ACHN (cell line): ENCODE measurements around the gene ADRB1.

ENCODE experiments used
- DNase-seq: peaks from one replicate; pipeline ENCODE4 v3.0.0-alpha.2; 2015
- in situ Hi-C: cut with HindIII; loops from 2 replicates; pipeline ENCODE4 v1.10.0; 2017; ENCODE audit warnings: low sequenced_read_pairs, low pct_ligation_motif_present, low pct_unique_long_range_greater_than_20kb

ADRB1 gene

GRCh38 chr10:114075093-114075492 is 31.4 kb downstream of the ADRB1 start:
- DNase-seq: no peak
- in situ Hi-C loops: no loop called here

- in situ Hi-C loops: no loop called here
- no peak for DNase-seq
These were observed 33.7 kb downstream of the ADRB1 start for GRCh38 chr10:114077347-114077746.

DNA sequence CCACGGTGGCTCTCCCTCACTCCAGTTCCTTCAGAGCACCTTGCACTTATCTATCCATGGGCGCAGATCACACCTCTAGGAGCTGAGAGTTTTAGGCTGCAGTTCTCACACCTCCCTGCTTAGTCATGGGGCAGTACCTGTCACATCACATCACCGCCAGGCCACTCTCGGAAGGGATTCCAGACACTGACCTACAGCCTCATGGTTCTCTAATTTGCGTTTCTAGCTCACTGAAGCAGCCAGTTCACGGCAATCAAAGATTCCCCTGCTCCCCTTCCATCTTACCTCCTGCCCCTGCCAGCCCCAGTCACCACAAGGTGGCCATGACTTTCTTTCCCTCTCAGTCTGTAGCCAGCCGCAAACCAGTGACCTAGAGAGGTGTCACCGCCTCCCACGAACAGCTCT is 34.2 kb downstream of the ADRB1 start:
- DNase-seq: no peak
- in situ Hi-C loops: no loop called here

DNA sequence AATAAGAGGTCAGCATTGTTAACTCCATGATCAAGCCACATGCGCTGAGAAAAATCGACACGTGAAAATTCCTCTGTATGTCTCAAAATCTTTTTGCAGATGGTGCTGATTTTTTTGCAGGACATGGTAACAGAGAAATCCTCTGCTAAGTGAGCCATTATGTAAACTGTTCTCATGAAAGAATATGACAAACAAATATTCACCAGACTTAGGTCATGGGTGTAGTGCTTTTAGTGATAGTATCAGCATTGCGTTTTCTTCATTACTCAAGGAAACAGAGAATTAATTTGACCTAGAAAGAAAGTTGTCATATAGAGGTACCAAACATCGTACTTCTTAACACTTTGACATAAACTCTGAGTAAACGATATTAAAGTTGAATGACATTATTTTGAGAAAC is 34.7 kb downstream of the ADRB1 start:
- in situ Hi-C loops: no loop called here
- no peak for DNase-seq

DNA sequence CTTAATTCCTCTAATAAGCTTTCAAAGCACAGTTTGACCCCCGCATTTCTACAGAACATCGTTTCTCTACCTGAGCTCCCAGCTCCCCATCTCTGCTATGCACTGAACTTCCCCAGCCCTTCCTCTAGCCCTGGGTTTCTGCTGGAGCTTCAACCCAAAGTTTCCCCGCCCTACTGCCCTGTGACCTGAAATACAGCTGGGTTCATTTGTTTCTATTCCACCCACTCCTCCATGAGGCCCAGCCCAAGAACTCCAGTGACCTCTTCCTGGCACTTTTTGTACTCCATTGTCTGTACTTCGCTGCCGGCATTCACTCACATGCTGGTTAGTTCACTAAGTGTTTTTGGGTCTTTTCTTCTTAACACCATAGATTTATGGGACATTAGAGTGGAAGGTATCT is 35.8 kb downstream of the ADRB1 start:
- in situ Hi-C loops: no loop called here
- no peak for DNase-seq

DNA sequence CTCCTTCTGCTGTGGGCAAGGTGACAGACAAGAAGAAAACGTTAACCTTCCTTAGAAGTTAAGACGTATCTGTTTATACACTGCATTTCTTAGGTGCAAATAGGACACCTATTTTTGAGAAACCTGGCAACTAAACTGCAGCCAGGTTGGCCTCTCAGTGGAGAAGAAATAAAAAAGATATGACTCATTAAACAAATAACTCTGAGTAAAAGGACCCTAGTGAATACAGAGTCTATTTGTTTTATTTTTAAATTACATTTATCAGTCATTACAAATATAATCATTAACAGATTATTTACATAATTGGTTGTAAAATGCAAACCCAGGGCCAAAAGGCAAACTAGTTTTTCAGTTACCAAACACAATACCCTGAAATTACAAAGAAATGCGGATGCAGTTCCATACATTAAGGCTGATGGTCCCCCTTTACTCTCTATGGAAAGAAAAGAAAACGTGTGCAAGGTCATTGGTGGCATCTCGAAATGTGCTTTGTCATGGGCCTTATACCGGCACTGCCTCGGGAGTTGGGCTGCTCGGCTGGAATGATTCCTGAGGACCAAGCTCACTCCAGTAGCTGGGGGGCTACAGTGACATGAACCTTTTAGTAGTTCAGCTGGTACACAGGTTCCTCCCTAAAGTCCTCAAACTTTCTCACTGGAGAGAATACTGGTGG is 38.4 kb downstream of the ADRB1 start:
- DNase-seq: no peak
- in situ Hi-C loops: no loop called here

DNA sequence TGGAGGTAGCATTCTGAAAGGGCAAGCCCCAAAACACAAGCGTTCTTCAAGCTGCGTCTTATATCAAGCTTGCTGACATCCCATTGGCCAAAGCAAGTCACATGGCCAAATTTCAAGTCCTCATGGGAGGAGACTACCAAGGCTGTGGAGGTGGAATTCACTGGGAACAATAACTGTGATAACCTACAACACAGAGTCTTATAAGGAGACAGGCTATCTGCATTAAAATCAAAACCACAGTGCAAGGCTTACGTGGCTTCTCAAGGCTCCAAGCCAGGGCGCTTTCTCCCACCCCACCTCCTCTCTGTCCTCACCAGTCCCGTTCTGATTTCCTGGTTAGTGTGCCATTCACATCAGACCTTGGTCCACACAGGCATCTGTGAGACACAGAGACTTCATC is 39.4 kb downstream of the ADRB1 start:
- in situ Hi-C loops: no loop called here
- DNase-seq: no peak

GRCh38 chr10:114084215-114084614 is 40.5 kb downstream of the ADRB1 start:
- no peak for DNase-seq
- in situ Hi-C loops: no loop called here

- in situ Hi-C loops: no loop called here
- peak; percentile 8 for DNase-seq
These were observed 43.6 kb downstream of the ADRB1 start for GRCh38 chr10:114087255-114087654.

GRCh38 chr10:114087655-114088054 is 44.0 kb downstream of the ADRB1 start:
- no peak for DNase-seq
- in situ Hi-C loops: no loop called here

- in situ Hi-C loops: no loop called here
- DNase-seq: no peak
These were observed 51.1 kb downstream of the ADRB1 start for GRCh38 chr10:114094795-114095194.

DNA sequence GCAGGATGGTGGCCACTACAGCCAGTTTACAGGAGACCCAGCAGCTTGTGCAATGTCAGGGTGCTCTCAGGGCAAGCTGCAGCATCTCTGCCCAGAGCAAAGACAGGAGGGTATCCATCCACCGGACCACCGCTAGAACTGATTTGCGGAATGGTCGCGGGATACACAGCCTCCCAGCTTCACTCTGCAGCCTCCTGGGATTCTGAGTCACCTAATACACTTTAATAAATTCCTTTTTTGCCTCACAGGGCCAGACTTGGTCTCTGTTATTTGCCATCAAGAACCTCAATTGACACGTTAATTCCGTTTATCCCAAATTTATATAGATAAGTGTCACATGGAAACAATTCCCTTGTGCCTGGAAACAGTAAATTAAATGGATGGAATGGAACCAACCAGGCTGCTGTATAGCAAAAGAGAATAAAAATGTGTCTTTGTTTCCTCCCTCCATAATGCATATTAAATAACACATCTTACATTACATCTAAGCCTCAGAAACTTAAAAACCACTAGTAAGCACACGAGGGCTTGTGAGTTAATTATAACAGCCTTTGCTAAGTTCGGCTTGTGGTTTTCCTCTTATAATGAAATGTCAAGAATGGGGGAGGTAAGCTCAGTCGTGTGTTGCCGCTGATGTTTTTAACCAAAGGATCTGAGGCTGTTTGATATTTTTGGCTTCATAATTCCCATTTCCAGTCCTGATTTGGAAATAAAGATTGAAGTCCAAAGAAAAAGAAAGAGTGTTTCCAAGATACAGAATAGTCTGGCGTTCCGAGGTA is 52.1 kb downstream of the ADRB1 start:
- no peak for DNase-seq
- in situ Hi-C loops: no loop called here
